VCaP (cell line): Measurements from ENCODE around the gene BCAS3.

ENCODE experiments used
- H3K27ac ChIP-seq: fragments of 450-650 bp; 2 replicates; pipeline ENCODE4 v1.5.1; 2017
- TF ChIP-seq, protein P1 (sequence below): fragments of 450-650 bp; conservative IDR thresholded peaks from 2 replicates; pipeline ENCODE4 v1.5.1; 2017; ENCODE audit warnings: mild to moderate bottlenecking, moderate library complexity

Gene BCAS3

DNA sequence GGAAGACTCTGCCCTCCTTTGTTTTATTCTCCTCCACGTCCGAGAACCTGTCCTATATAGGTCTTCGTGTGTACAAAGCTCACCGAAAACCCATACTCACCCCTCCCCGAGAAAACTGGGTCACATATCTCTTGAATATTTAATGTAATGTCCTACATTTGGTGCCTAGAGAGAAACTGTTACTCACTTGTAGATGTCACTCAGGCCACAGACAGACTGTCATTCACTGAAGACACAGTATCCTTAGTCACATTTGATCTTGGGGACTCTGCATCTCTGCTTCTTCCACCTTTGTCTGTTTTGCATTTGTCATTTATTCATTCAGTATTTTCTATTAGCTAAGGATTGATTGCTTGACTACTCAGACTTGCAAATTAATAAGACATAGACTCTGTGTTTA lies 590.2 kb downstream of the BCAS3 start:
- H3K27ac ChIP-seq = no peak overlapping the region
- TF ChIP-seq, protein P1, sequence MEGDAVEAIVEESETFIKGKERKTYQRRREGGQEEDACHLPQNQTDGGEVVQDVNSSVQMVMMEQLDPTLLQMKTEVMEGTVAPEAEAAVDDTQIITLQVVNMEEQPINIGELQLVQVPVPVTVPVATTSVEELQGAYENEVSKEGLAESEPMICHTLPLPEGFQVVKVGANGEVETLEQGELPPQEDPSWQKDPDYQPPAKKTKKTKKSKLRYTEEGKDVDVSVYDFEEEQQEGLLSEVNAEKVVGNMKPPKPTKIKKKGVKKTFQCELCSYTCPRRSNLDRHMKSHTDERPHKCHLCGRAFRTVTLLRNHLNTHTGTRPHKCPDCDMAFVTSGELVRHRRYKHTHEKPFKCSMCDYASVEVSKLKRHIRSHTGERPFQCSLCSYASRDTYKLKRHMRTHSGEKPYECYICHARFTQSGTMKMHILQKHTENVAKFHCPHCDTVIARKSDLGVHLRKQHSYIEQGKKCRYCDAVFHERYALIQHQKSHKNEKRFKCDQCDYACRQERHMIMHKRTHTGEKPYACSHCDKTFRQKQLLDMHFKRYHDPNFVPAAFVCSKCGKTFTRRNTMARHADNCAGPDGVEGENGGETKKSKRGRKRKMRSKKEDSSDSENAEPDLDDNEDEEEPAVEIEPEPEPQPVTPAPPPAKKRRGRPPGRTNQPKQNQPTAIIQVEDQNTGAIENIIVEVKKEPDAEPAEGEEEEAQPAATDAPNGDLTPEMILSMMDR = no peak

DNA sequence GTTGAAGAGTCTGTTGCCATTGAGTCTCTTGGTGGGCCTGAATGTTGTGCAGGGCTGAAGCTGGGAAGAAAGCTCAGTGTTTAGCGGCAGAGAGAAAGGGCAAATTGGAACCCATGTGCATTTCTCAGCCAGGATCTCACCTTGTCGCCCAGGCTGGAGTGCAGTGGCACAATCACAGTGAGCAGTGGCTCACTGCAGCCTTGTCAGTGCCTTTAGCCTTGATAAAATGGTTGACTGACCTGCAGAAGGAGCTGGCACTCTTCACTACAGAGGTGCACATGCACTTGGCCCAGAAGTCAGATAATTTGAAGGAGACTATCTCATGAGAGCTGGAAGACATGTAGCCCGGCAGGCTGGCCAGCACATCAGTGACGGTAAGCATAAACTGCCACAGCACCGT lies 597.7 kb downstream of the BCAS3 start:
- TF ChIP-seq, protein P1 = no peak
- H3K27ac ChIP-seq = no peak overlapping the region

DNA sequence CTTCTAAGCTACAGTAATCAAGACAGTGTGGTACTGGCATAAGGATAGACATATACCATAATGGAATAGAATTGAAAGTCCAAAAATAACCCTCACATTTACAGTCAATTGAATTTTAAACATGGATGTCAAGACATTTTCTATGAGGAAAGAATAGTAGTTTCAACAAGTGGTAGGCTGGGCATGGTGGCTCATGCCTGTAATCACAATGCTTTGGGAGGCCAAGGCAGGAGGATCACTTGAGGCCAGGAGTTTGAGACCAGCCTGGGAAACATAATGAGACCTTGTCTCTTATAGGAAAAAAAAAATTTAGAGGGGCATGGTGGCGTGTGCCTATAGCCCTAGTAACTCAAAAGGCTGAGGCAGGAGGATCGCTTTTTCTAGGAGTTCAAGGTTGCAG lies 599.2 kb downstream of the BCAS3 start:
- TF ChIP-seq, protein P1 = no peak
- H3K27ac ChIP-seq = no peak overlapping the region

DNA sequence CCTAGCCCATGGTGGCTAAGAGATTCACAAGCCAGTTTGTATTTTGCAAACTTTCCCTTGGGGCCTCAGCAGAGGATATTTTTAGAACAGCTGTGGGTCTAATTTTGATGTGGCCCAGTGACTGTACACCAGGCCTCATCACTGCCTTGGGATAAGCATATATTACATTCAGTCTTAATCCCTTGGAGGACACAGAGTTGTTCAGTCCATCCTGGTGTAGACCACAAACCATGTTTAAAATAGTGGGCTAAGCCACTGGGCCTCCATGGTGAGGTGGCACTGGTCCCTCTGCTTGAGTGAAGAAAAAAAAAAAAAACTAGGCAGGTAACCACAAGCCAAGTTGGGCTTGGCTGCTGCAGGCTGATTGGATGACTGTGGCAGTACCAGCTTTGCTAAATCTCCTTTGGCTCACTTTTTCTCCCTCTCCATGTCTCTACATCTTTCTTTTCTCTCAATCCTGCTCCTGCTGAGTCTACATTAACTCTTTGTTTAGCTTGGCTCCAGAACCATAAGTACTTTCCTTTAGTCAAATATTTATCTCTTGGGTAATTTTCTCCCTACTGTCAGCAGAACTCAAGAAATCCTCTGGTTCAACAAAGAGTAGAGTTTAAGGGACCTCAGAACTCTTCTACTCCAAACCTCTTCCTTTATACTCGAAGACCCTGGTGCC lies 602.0 kb downstream of the BCAS3 start:
- TF ChIP-seq, protein P1 = no peak
- H3K27ac ChIP-seq = no peak overlapping the region

DNA sequence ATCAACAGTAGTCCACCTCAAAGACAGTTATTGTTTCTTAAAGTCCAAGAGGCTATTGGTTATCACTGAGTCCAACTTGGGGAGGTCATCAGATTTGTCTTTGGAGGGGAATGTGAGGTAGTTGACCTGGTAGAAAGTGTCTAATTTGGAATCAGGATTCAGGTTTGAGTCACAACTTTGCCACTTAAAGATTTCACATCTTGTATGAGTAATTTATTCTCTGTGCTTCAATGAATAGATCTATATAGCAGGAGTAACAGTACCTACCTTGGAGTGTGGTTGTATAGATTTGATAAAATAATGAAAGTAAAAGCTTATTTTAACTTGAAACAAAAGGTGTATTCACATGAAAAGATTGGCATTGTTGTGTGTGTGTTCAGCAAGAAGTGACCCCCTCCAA lies 602.7 kb downstream of the BCAS3 start:
- TF ChIP-seq, protein P1 = no peak
- H3K27ac ChIP-seq = no peak overlapping the region

DNA sequence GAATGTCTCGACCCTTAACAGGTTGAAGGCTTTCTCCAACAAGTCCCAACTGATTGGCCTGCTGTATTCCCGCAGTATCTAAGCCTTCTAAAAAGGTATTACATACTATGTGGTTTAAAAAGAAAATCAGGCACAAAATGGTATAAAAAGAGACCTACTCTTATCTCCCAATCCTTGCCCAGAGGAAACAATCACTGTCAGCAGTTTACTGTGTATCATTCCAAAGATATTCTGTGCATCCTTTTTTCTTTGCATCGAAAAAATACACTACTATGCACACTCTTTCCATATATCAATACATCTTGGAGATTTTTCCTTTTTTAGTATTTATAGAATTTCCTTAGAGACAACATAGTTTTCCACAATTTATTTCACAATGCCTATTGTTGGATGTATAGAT lies 603.2 kb downstream of the BCAS3 start:
- TF ChIP-seq, protein P1 = no peak
- no peak overlapping the region for H3K27ac ChIP-seq

DNA sequence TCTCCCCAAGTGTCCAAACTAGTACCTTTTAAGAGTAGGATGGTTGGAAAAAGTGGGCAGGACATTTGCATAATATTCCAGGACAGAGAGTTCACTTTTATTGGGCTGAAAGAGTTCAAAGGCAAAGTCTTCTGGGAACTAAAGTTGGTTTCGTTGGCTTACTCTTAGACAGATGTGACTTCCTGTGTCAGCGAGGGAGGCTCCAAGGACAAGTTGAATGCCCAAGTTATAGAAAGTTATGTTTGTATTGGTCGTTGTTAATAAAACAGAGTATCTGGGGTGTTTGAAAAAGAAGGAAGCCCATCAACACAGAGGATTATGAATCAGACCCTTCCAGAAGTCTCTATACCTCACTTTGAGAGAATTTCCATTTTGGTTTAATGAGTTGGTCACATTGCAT lies 604.7 kb downstream of the BCAS3 start:
- TF ChIP-seq, protein P1 = no peak
- no peak overlapping the region for H3K27ac ChIP-seq
